ENCODE data around the gene LACTB. TPM values are rescaled to one million over a fixed set of nuclear protein-coding genes. Genes with fewer than 3 reads are reported as not detected.
A peak's percentile ranks its signal among the peaks of the same experiment; 100 is the strongest.

LACTB gene
- total and polyA plus RNA-seq, 2 of the 4 experiments (the other 2 are of a cell fraction), result 12.9 to 32.7 TPM

DNA sequence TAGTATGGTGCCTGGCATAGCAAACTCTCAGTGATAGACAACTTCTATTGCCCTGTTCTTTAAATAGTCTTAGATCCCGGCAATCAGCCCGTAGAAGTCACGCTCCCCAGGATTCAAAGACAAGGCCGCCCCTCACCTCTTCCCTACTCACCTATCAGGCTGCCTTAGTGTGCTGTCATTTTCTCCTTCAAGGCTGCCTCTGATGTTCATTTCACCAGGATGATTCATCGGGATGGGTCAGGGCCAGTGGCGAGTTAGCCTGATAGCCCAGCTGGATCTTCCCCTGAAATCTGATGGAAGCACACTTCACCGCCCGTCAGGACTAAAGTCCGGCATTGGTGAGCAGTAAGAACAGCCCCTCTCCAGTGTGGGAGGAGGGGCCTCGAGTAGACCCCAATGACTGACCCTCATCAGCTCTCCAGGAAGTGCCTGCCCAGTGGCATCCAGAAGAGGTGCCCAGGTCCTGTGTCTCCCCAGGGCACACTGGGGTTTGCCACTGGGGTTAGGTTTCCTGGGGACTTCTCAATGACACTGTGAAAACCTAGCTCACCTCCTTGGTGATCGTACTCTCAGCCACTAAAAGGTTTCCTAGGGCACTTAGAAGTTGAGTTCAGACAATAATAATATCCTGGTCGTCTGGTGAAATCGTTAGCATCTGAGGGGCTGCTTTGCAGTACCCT is 41.6 kb upstream of the LACTB start:
- H3K23ac ChIP-seq (ENCODE audit: low read depth, low read length), result peak overlapping the region; percentile 20; the same call in 1 of the 2 replicates
- peak overlapping the region; percentile 69 for H3K14ac ChIP-seq (replicated peaks; ENCODE audit: low read depth, low read length)
- peak overlapping the region; percentile 43 for H2BK5ac ChIP-seq (ENCODE audit: low read depth, low read length, poor library complexity, severe bottlenecking)
- H3K4ac ChIP-seq (ENCODE audit: low read depth, low read length), result peak overlapping the region; percentile 74
- peak overlapping the region; percentile 76 for H2BK20ac ChIP-seq (ENCODE audit: low read depth, low read length)
- no peaks in the 10 kb centered on the region for H3K36me3 ChIP-seq (ENCODE audit: control insufficient read depth, insufficient read depth, low read length)
- POLR2A ChIA-PET (ENCODE audit: unreplicated experiment), result no interaction called here
- peak overlapping the region; percentile 66 for H3K18ac ChIP-seq (ENCODE audit: low read depth, low read length)
- no peaks in the 10 kb centered on the region for H3K27me3 ChIP-seq (ENCODE audit: control insufficient read depth, insufficient read depth, low read length)
- dilution Hi-C loops (cut with HindIII; ENCODE audit: low sequenced_read_pairs, unreplicated experiment), result no loop called here
- H4K20me1 ChIP-seq (ENCODE audit: insufficient read depth, low read length), result 0 out of 2 replicates have a peak, but pooled peaks cover 2% of the 10 kb centered on the region
- H2BK15ac ChIP-seq (ENCODE audit: low read depth, low read length), result peak overlapping the region; percentile 79; the same call in 2 of the 3 replicates
- CTCF ChIA-PET, result interaction anchor here (0.6 to 1.5 kb wide), 3 partner anchors 14 to 227 kb away, joined by 3 to 4 read pairs (median 3); no protein-coding TSS in a partner anchor
- no peak overlapping the region for H3K4me3 ChIP-seq (ENCODE audit: insufficient read depth, low read depth, low read length)
- WGBS, 2 experiments (ENCODE audit: extremely low coverage in 2 of 2, insufficient read length in 1 of 2), result 72% methylated on average over 7 of the region's 13 CpGs; no CpG with 5 or more reads in 1 of the 2 experiments
- no peak overlapping the region for H3K4me2 ChIP-seq (ENCODE audit: low read depth, low read length)
- peak overlapping the region; percentile 90 for H2AK9ac ChIP-seq (replicated peaks; ENCODE audit: low read depth, low read length, poor library complexity)
- peak overlapping the region in 1 of 2 experiments; percentile 43; a peak in 2 of 4 replicates for H4K8ac ChIP-seq (ENCODE audit: low read depth in 2 of 2, low read length in 2 of 2)
- in situ Hi-C loops (cut with MboI; ENCODE audit: low sequenced_read_pairs), result no loop called here
- H2BK120ac ChIP-seq (ENCODE audit: low read depth, low read length), result peak overlapping the region; percentile 83
- H4K91ac ChIP-seq (ENCODE audit: insufficient read depth, low read depth, low read length), result peak overlapping the region; percentile 76
- peaks cover 23% of the 10 kb centered on the region for H3K4me1 ChIP-seq (ENCODE audit: control insufficient read depth, insufficient read depth, low read length)
- peak overlapping the region; percentile 36; the same call in 1 of the 2 replicates for H4K5ac ChIP-seq (ENCODE audit: low read depth, low read length)
- no peak overlapping the region for H3K27ac ChIP-seq (ENCODE audit: insufficient read depth, low read length)
- intact Hi-C loops (cut with micrococcal nuclease), result no loop called here
- H3K79me1 ChIP-seq (ENCODE audit: low read depth in 1 of 2, low read length in 2 of 2), result no peaks in the 10 kb centered on the region
- TF ChIP-seq FOS (IDR thresholded peaks at IDR 0.05; ENCODE audit: low read depth, low read length), result peak; percentile 39; the same call in 1 of the 2 replicates
- TF ChIP-seq MAZ (IDR thresholded peaks at IDR 0.05; ENCODE audit: borderline replicate concordance, low read depth, low read length), result no peak
- no peak for TF ChIP-seq BHLHE40 (IDR thresholded peaks at IDR 0.05; ENCODE audit: low read depth, low read length)
- peaks cover 13% of the 10 kb centered on the region for H3K9me1 ChIP-seq (ENCODE audit: insufficient read depth, low read length)
- peak; percentile 71 for ATAC-seq (ENCODE audit: low read depth)
- H2AK5ac ChIP-seq (ENCODE audit: low read depth, low read length), result peak overlapping the region; percentile 95
- no peak overlapping the region for H3K9ac ChIP-seq (ENCODE audit: low read depth, low read length)
- no peak overlapping the region for H3K56ac ChIP-seq (ENCODE audit: extremely low read depth, insufficient read depth, low read length)
- no TSS peak for BruUV-seq (replicated peaks)
- DNase-seq, result peak; percentile 78
- no peaks in the 10 kb centered on the region for H3K9me3 ChIP-seq (ENCODE audit: control insufficient read depth, insufficient read depth, low read length)
- peak overlapping the region; percentile 81 for H2AFZ ChIP-seq (replicated peaks; ENCODE audit: low read length, poor library complexity)

Measured in IMR-90 (cell line).